H9 (cell line): ENCODE results near the gene DACH1. TPM values are rescaled to one million over a fixed set of nuclear protein-coding genes. Genes with fewer than 3 reads are reported as not detected.

Experiments used
- DNase-seq: peaks from one replicate; pipeline ENCODE4 v3.0.0-alpha.2; 2017
- H2AFZ ChIP-seq: one replicate; pipeline ENCODE4 v1.6.1; 2013; ENCODE audit warnings: mild to moderate bottlenecking, low read length, control low read depth, moderate library complexity
- H2AK5ac ChIP-seq: 2 replicates; pipeline ENCODE4 v1.6.1; 2013; ENCODE audit warnings: low read length, control low read depth, mixed read lengths; ENCODE audit not compliant: insufficient read length
- H2BK120ac ChIP-seq: one replicate; pipeline ENCODE4 v1.6.1; 2013; ENCODE audit warnings: low read depth, mild to moderate bottlenecking, low read length, control low read depth, inconsistent platforms; ENCODE audit not compliant: poor library complexity, severe bottlenecking
- H2BK12ac ChIP-seq: 2 replicates; pipeline ENCODE4 v1.6.1; 2013; ENCODE audit warnings: low read length, control low read depth, mixed read lengths, low read depth; ENCODE audit not compliant: insufficient read length
- H2BK15ac ChIP-seq: 2 replicates; pipeline ENCODE4 v1.6.1; 2013; ENCODE audit warnings: low read depth, low read length, control low read depth
- H2BK20ac ChIP-seq: one replicate; pipeline ENCODE4 v1.6.1; 2013; ENCODE audit warnings: low read depth, mild to moderate bottlenecking, low read length, control low read depth, inconsistent platforms; ENCODE audit not compliant: poor library complexity, severe bottlenecking
- H2BK5ac ChIP-seq: 2 replicates; pipeline ENCODE4 v1.6.1; 2013; ENCODE audit warnings: low read length, control low read depth, mixed read lengths; ENCODE audit not compliant: insufficient read length
- H3K14ac ChIP-seq: 2 replicates; pipeline ENCODE4 v1.6.1; 2013; ENCODE audit warnings: low read length, control low read depth; ENCODE audit not compliant: insufficient read depth
- H3K18ac ChIP-seq: 2 replicates; pipeline ENCODE4 v1.6.1; 2013; ENCODE audit warnings: low read depth, mild to moderate bottlenecking, mixed read lengths, low read length, control low read depth; ENCODE audit not compliant: insufficient read length
- H3K23ac ChIP-seq: 2 replicates; pipeline ENCODE4 v1.6.1; 2013; ENCODE audit warnings: low read length, control low read depth, mixed read lengths, low read depth; ENCODE audit not compliant: insufficient read length
- H3K23me2 ChIP-seq: 2 replicates; pipeline ENCODE4 v1.6.1; 2013; ENCODE audit warnings: low read depth, mild to moderate bottlenecking, mixed read lengths, low read length, control low read depth; ENCODE audit not compliant: insufficient read length, poor library complexity, severe bottlenecking
- H3K27ac ChIP-seq: 2 replicates; pipeline ENCODE4 v1.5.1; 2013; ENCODE audit warnings: low read length, control low read depth, mixed read lengths, low read depth; ENCODE audit not compliant: insufficient read length
- H3K27me3 ChIP-seq: 2 replicates; pipeline ENCODE4 v1.6.1; 2013; ENCODE audit warnings: low read length, control low read depth, inconsistent platforms; ENCODE audit not compliant: insufficient read depth
- H3K4ac ChIP-seq: 2 replicates; pipeline ENCODE4 v1.6.1; 2013; ENCODE audit warnings: low read depth, mild to moderate bottlenecking, control low read depth, inconsistent platforms, low read length, moderate library complexity
- H3K4me1 ChIP-seq: 2 replicates; pipeline ENCODE4 v1.6.1; 2013; ENCODE audit warnings: low read length, control low read depth, inconsistent platforms; ENCODE audit not compliant: insufficient read depth
- H3K4me2 ChIP-seq: 2 replicates; pipeline ENCODE4 v1.6.1; 2013; ENCODE audit warnings: low read length, control low read depth, mixed read lengths; ENCODE audit not compliant: insufficient read length, insufficient read depth
- H3K56ac ChIP-seq: 2 replicates; pipeline ENCODE4 v1.6.1; 2013; ENCODE audit warnings: low read depth, mild to moderate bottlenecking, mixed read lengths, low read length, control low read depth; ENCODE audit not compliant: insufficient read length
- H3K79me1 ChIP-seq: 2 replicates; pipeline ENCODE4 v1.6.1; 2013; ENCODE audit warnings: low read depth, mild to moderate bottlenecking, moderate library complexity, low read length, control low read depth, inconsistent platforms; ENCODE audit not compliant: insufficient read depth, poor library complexity, severe bottlenecking
- H3K79me2 ChIP-seq: 2 replicates; pipeline ENCODE4 v1.6.1; 2013; ENCODE audit warnings: low read length, control low read depth, inconsistent platforms; ENCODE audit not compliant: insufficient read depth
- H3K9ac ChIP-seq: 2 replicates; pipeline ENCODE4 v1.6.1; 2013; ENCODE audit warnings: low read length, control low read depth, mixed read lengths; ENCODE audit not compliant: insufficient read length; ENCODE audit errors: extremely low read depth
- H3K9me3 ChIP-seq: one replicate; pipeline ENCODE4 v1.6.1; 2013; ENCODE audit warnings: low read depth, low read length, inconsistent platforms; ENCODE audit not compliant: control insufficient read depth
- H3T11ph ChIP-seq: one replicate; pipeline ENCODE4 v1.6.1; 2013; ENCODE audit warnings: mild to moderate bottlenecking, low read length, control low read depth, inconsistent platforms
- H4K20me1 ChIP-seq: one replicate; pipeline ENCODE4 v1.6.1; 2013; ENCODE audit not compliant: control insufficient read depth, insufficient read length, insufficient read depth
- H4K5ac ChIP-seq: 2 replicates; pipeline ENCODE4 v1.6.1; 2013; ENCODE audit warnings: low read depth, mild to moderate bottlenecking, mixed read lengths, low read length, control low read depth; ENCODE audit not compliant: insufficient read length
- H4K8ac ChIP-seq: replicated peaks from 2 replicates; pipeline ENCODE4 v1.6.1; 2013; ENCODE audit warnings: low read length, control low read depth, mixed read lengths, low read depth; ENCODE audit not compliant: insufficient read length
- H4K91ac ChIP-seq: 2 replicates; pipeline ENCODE4 v1.6.1; 2013; ENCODE audit warnings: low read depth, mild to moderate bottlenecking, moderate library complexity, mixed read lengths, low read length, control low read depth; ENCODE audit not compliant: insufficient read length
- H3K27ac Mint-ChIP-seq, 3 experiments: 2 replicates in 2 of 3; 3 replicates in 1 of 3; pipeline ENCODE4 v1.8.0; 2020 to 2021; ENCODE audit warnings: mixed read lengths in 3 of 3, mild to moderate bottlenecking in 1 of 3, moderate library complexity in 1 of 3
- H3K27me3 Mint-ChIP-seq: 2 replicates; pipeline ENCODE4 v1.8.0; 2021; ENCODE audit warnings: low read depth, mild to moderate bottlenecking, moderate library complexity, mixed read lengths
- H3K36me3 Mint-ChIP-seq, 3 experiments: 2 replicates in 2 of 3; 3 replicates in 1 of 3; pipeline ENCODE4 v1.8.0; 2020 to 2021; ENCODE audit warnings: low read depth in 3 of 3, mixed read lengths in 3 of 3; ENCODE audit not compliant: insufficient read depth in 1 of 3
- H3K4me1 Mint-ChIP-seq, 2 experiments: 2 replicates each; pipeline ENCODE4 v1.8.0; 2020; ENCODE audit warnings: mixed read lengths in 2 of 2
- H3K4me3 Mint-ChIP-seq, 2 experiments: 2 replicates in 1 of 2; 3 replicates in 1 of 2; pipeline ENCODE4 v1.8.0; 2020 to 2021; ENCODE audit warnings: mild to moderate bottlenecking in 2 of 2, mixed read lengths in 2 of 2, moderate library complexity in 1 of 2
- H3K9me3 Mint-ChIP-seq, 2 experiments: 2 replicates in 1 of 2; 3 replicates in 1 of 2; pipeline ENCODE4 v1.8.0; 2020; ENCODE audit warnings: mild to moderate bottlenecking in 2 of 2, mixed read lengths in 2 of 2, moderate library complexity in 1 of 2
- CTCF ChIP-seq: fragments of 200-600 bp; sonication (generic); conservative IDR thresholded peaks from 3 replicates; pipeline ENCODE4 v1.8.0; 2021; ENCODE audit warnings: antibody characterized with exemption, mild to moderate bottlenecking
- WGBS: extraction: QIAGEN DNeasy Blood & Tissue Kit; methylation state at CpG from one replicate; pipeline ENCODE4 v1.1.7; 2013; ENCODE audit warnings: missing lambda C conversion rate, low lambda C conversion rate, mixed read lengths; ENCODE audit not compliant: insufficient read length; ENCODE audit errors: extremely low coverage; 5-methylcytosine and 5-hydroxymethylcytosine counted together
- total RNA-seq: library from RNA; stranded (reverse); gene quantifications from 2 replicates; pipeline ENCODE4 v1.2.1, GENCODE V29; 2021

DACH1 gene
- total RNA-seq, 1 experiment from 2014 or later: not detected

- H3K27ac ChIP-seq: no peak overlapping the region
- no peak overlapping the region for H2BK20ac ChIP-seq
- H3K79me1 ChIP-seq: no peaks in the 10 kb centered on the region
- H3K79me2 ChIP-seq: no peaks in the 10 kb centered on the region
- no peaks in the 10 kb centered on the region for H3K23me2 ChIP-seq
- no peak overlapping the region for H2AFZ ChIP-seq
- H3K36me3 Mint-ChIP-seq: no peaks in the 10 kb centered on the region
- H3K56ac ChIP-seq: no peak overlapping the region
- H3K9ac ChIP-seq: no peak overlapping the region
- H4K8ac ChIP-seq: no peak overlapping the region
- no peak overlapping the region for H4K5ac ChIP-seq
- no peak overlapping the region for H2BK5ac ChIP-seq
- H3T11ph ChIP-seq: no peak overlapping the region
- H2BK15ac ChIP-seq: no peak overlapping the region
- no peak overlapping the region for H3K23ac ChIP-seq
- H2AK5ac ChIP-seq: no peak overlapping the region
- DNase-seq: no peak
- no peak for TF ChIP-seq CTCF
- H3K27ac Mint-ChIP-seq: no peak overlapping the region
- H3K27me3 Mint-ChIP-seq: no peaks in the 10 kb centered on the region
- H3K4ac ChIP-seq: no peak overlapping the region
- no CpG with 5 or more reads among the region's 4 CpGs for WGBS
- no peak overlapping the region for H2BK120ac ChIP-seq
- H3K4me2 ChIP-seq: no peak overlapping the region
- no peak overlapping the region for H3K18ac ChIP-seq
- H3K9me3 ChIP-seq: no peaks in the 10 kb centered on the region
- no peak overlapping the region for H4K91ac ChIP-seq
- H3K4me3 Mint-ChIP-seq: no peak overlapping the region
- no peaks in the 10 kb centered on the region for H3K9me3 Mint-ChIP-seq
- no peaks in the 10 kb centered on the region for H3K4me1 ChIP-seq
- H3K4me1 Mint-ChIP-seq: peaks cover 2% of the 10 kb centered on the region in 2 experiments; a peak in 1 of 4 replicates
- no peaks in the 10 kb centered on the region for H3K27me3 ChIP-seq
- no peak overlapping the region for H2BK12ac ChIP-seq
- no peak overlapping the region for H3K14ac ChIP-seq
- no peaks in the 10 kb centered on the region for H4K20me1 ChIP-seq
Observed at GRCh38 chr13:71546881-71547280, 320.1 kb downstream of the DACH1 start.
